HepG2 (cell line): ENCODE measurements around the gene CPB2. TPM values are rescaled to one million over a fixed set of nuclear protein-coding genes. Genes with fewer than 3 reads are reported as not detected.
A peak's percentile ranks its signal among the peaks of the same experiment; 100 is the strongest.

Experiments used
- ARID3A ChIP-seq: IDR thresholded peaks from 2 replicates; pipeline ENCODE4 v1.6.1; 2012; ENCODE audit warnings: low read depth, low read length, improper control_type of control experiment
- CBFB ChIP-seq: sonication (generic); formaldehyde crosslinking; IDR thresholded peaks from 2 replicates; pipeline ENCODE4 v1.4.0; 2020; ENCODE audit warnings: missing genetic modification reagents
- CENPT ChIP-seq: sonication (generic); formaldehyde crosslinking; IDR thresholded peaks from 2 replicates; pipeline ENCODE4 v1.8.0; 2022; ENCODE audit warnings: low read depth, mild to moderate bottlenecking, moderate library complexity, missing genetic modification reagents
- ETV5 ChIP-seq: IDR thresholded peaks from 2 replicates; pipeline ENCODE4 v1.6.1; 2018; ENCODE audit warnings: missing biosample characterization, missing genetic modification reagents, inconsistent platforms, borderline replicate concordance
- HNF1A ChIP-seq, 2 experiments: sonication (generic) in 1 of 2; formaldehyde crosslinking in 1 of 2; IDR thresholded peaks; 2 replicates each; pipeline versions ENCODE4 v1.4.0 to v1.6.1; 2016 to 2020; ENCODE audit warnings: borderline replicate concordance in 1 of 2, low read depth in 1 of 2, mild to moderate bottlenecking in 1 of 2, missing genetic modification reagents in 1 of 2
- MAX ChIP-seq: IDR thresholded peaks from 2 replicates; pipeline ENCODE4 v1.6.1; 2012; ENCODE audit warnings: inconsistent platforms
- MLLT10 ChIP-seq: sonication (generic); formaldehyde crosslinking; IDR thresholded peaks from 2 replicates; pipeline ENCODE4 v1.4.0; 2020; ENCODE audit warnings: missing genetic modification reagents
- MYC ChIP-seq: sonication (generic); formaldehyde crosslinking; IDR thresholded peaks from 2 replicates; pipeline ENCODE4 v1.9.0; 2021; ENCODE audit warnings: missing genetic modification reagents, borderline replicate concordance
- NKX3-1 ChIP-seq: sonication (generic); formaldehyde crosslinking; IDR thresholded peaks from 2 replicates; pipeline ENCODE4 v1.5.0; 2020; ENCODE audit warnings: missing genetic modification reagents
- RNF219 ChIP-seq: sonication (generic); formaldehyde crosslinking; IDR thresholded peaks from 2 replicates; pipeline ENCODE4 v1.5.0; 2020; ENCODE audit warnings: mild to moderate bottlenecking, missing genetic modification reagents
- SSRP1 ChIP-seq: IDR thresholded peaks from 2 replicates; pipeline ENCODE4 v1.6.1; 2016; ENCODE audit warnings: control low read depth
- TAF1 ChIP-seq: sonication (generic); formaldehyde crosslinking; IDR thresholded peaks from 2 replicates; pipeline ENCODE4 v1.4.0; 2020; ENCODE audit warnings: missing genetic modification reagents
- TARDBP ChIP-seq: sonication (generic); formaldehyde crosslinking; IDR thresholded peaks from 2 replicates; pipeline ENCODE4 v1.8.0; 2022; ENCODE audit warnings: mild to moderate bottlenecking, missing genetic modification reagents
- TCF7 ChIP-seq: sonication (generic); IDR thresholded peaks from 2 replicates; pipeline ENCODE4 v1.6.1; 2016; ENCODE audit warnings: antibody characterized with exemption, low read depth
- TEF ChIP-seq: sonication (generic); formaldehyde crosslinking; IDR thresholded peaks from 2 replicates; pipeline ENCODE4 v1.5.0; 2020; ENCODE audit warnings: missing genetic modification reagents
- ZFP41 ChIP-seq: sonication (generic); formaldehyde crosslinking; IDR thresholded peaks from 2 replicates; pipeline ENCODE4 v1.4.0; 2020; ENCODE audit warnings: mild to moderate bottlenecking, missing genetic modification reagents, borderline replicate concordance
- ZNF451 ChIP-seq: sonication (generic); formaldehyde crosslinking; IDR thresholded peaks from 2 replicates; pipeline ENCODE4 v1.5.0; 2020; ENCODE audit warnings: mild to moderate bottlenecking, missing genetic modification reagents
- ZNF607 ChIP-seq: sonication (generic); formaldehyde crosslinking; IDR thresholded peaks from 2 replicates; pipeline ENCODE4 v1.5.1; 2020; ENCODE audit warnings: missing genetic modification reagents, mild to moderate bottlenecking, borderline replicate concordance
- ZNF891 ChIP-seq: sonication (generic); formaldehyde crosslinking; IDR thresholded peaks from 2 replicates; pipeline ENCODE4 v1.5.0; 2020; ENCODE audit warnings: mild to moderate bottlenecking, missing genetic modification reagents
- polyA plus RNA-seq, 8 experiments: library from polyadenylated mRNA; depleted of rRNA in 3 of 8; stranded (reverse) in 7 of 8; unstranded in 1 of 8; fragments of >200 nt; fragmentation: Illumina TruSeq in 4 of 8; extraction: Trizol in 4 of 8; gene quantifications; 2 replicates each; pipeline versions ENCODE4 v1.2.1 to v1.2.3, GENCODE V29; 2011 to 2016; ENCODE audit warnings: low read depth in 4 of 8, missing spikeins in 1 of 8, mixed read lengths in 1 of 8; ENCODE audit not compliant: insufficient read depth in 1 of 8
- total RNA-seq, 5 experiments: library from RNA; depleted of rRNA; stranded (reverse); fragments of >200 nt; fragmentation: Illumina TruSeq; extraction: Trizol; gene quantifications; 2 replicates each; pipeline ENCODE4 v1.2.3, GENCODE V29; 2016; ENCODE audit warnings: low read depth in 1 of 5

The CPB2 gene
- total and polyA plus RNA-seq, 2 of the 13 experiments (the other 11 are each of a cell fraction or from before 2014, with no cell fraction given) = 125 to 140 TPM

- no peak for TF ChIP-seq RNF219 (CRISPR knock-in tag)
- no peak for TF ChIP-seq TAF1
- TF ChIP-seq ZNF451 (CRISPR knock-in tag) = no peak
- no peak for TF ChIP-seq MAX
- no peak for TF ChIP-seq ZNF607 (CRISPR knock-in tag)
- no peak for TF ChIP-seq MLLT10 (CRISPR knock-in tag)
- no peak for TF ChIP-seq ZNF891 (CRISPR knock-in tag)
- TF ChIP-seq CENPT (CRISPR knock-in tag) = no peak
- no peak for TF ChIP-seq ETV5
- no peak for TF ChIP-seq ARID3A
- no peak for TF ChIP-seq SSRP1
- peak; percentile 80; the same call in 1 of the 2 replicates for TF ChIP-seq TEF (CRISPR knock-in tag)
- TF ChIP-seq MYC (CRISPR knock-in tag) = no peak
- no peak for TF ChIP-seq ZFP41 (CRISPR knock-in tag)
- no peak for TF ChIP-seq TARDBP
- TF ChIP-seq NKX3-1 (CRISPR knock-in tag) = no peak
- TF ChIP-seq HNF1A (IDR thresholded peaks at IDR 0.05; ENCODE audit: low read depth) = no peak
- no peak for TF ChIP-seq HNF1A (CRISPR knock-in tag; IDR thresholded peaks at IDR 0.05; ENCODE audit: borderline replicate concordance)
- no peak for TF ChIP-seq CBFB
- TF ChIP-seq TCF7 = no peak
Measured at GRCh38 chr13:46146898-46147297, 42.1 kb upstream of the CPB2 start (continued).
